Right ventricle myocardium superior (tissue), 1 donor: Measurements from ENCODE around the gene OCRL. TPM values are rescaled to one million over a fixed set of nuclear protein-coding genes. Genes with fewer than 3 reads are reported as not detected.

ENCODE experiments used
- ATAC-seq: fragments of 200-7000 bp; cut with Tn5 transposase; one replicate; pipeline ENCODE4 v1.9.1; 2020; ENCODE audit warnings: mild to moderate bottlenecking; ENCODE audit not compliant: poor library complexity
- DNase-seq: peaks from one replicate; pipeline ENCODE4 v3.0.0-alpha.2; 2020
- intact Hi-C: fragments of 100-400 bp; cut with DNase I; formaldehyde crosslinking; loops from one replicate; pipeline ENCODE4 v1.11.2; 2022
- total RNA-seq: library from RNA; stranded (reverse); fragmentation: NEBNext Ultra II Directional; extraction: Animal tissue kit (Norgen Biotek cat#: 25700); gene quantifications from one replicate; pipeline ENCODE4 v1.2.1, GENCODE V29; 2021
- donor health status: DM: no; HTN: yes; CAD: no; lungs with severe emphysema.

OCRL gene
- total RNA-seq, 1 donor from 2014 or later, result 9.4 TPM

GRCh38 chrX:129574214-129574613 lies 34.2 kb downstream of the OCRL start:
- no peak for ATAC-seq
- intact Hi-C loops, result no loop called here
- no peak for DNase-seq

- ATAC-seq (no peak), DNase-seq (no peak)
- intact Hi-C loops, result no loop called here
Observed at GRCh38 chrX:129576539-129576938, 36.5 kb downstream of the OCRL start.

GRCh38 chrX:129577473-129577872 lies 37.4 kb downstream of the OCRL start:
- peak; percentile 62 for ATAC-seq
- no peak for DNase-seq
- intact Hi-C loops, result no loop called here

GRCh38 chrX:129577877-129578276 lies 37.8 kb downstream of the OCRL start:
- DNase-seq (no peak), ATAC-seq (no peak)
- intact Hi-C loops, result no loop called here

GRCh38 chrX:129581904-129582303 lies 41.8 kb downstream of the OCRL start:
- DNase-seq, result no peak
- intact Hi-C loops, result no loop called here
- no peak for ATAC-seq

- intact Hi-C loops, result no loop called here
- peak; percentile 39 for ATAC-seq
Observed at GRCh38 chrX:129585167-129585566, 45.1 kb downstream of the OCRL start.

GRCh38 chrX:129585691-129586090 lies 45.6 kb downstream of the OCRL start:
- ATAC-seq, result peak; percentile 84
- no peak for DNase-seq
- intact Hi-C loops, result no loop called here

More at GRCh38 chrX:129585167-129585566, 45.1 kb downstream of the OCRL start:
- DNase-seq, result no peak

GRCh38 chrX:129586446-129586845 lies 46.4 kb downstream of the OCRL start:
- no peak for ATAC-seq
- DNase-seq, result no peak
- intact Hi-C loops, result no loop called here

GRCh38 chrX:129590596-129590995 lies 50.5 kb downstream of the OCRL start:
- intact Hi-C loops, result no loop called here

GRCh38 chrX:129593137-129593536 lies 53.1 kb downstream of the OCRL start:
- intact Hi-C loops, result no loop called here

More at GRCh38 chrX:129590596-129590995, 50.5 kb downstream of the OCRL start:
- ATAC-seq (no peak), DNase-seq (no peak)

GRCh38 chrX:129594781-129595180 lies 54.7 kb downstream of the OCRL start:
- intact Hi-C loops, result no loop called here
- ATAC-seq (no peak), DNase-seq (no peak)

More at GRCh38 chrX:129593137-129593536, 53.1 kb downstream of the OCRL start:
- DNase-seq (no peak), ATAC-seq (peak; percentile 25)

GRCh38 chrX:129596077-129596476 lies 56.0 kb downstream of the OCRL start:
- intact Hi-C loops, result no loop called here
- DNase-seq (no peak), ATAC-seq (no peak)

GRCh38 chrX:129597905-129598304 lies 57.8 kb downstream of the OCRL start:
- ATAC-seq (no peak), DNase-seq (no peak)
- intact Hi-C loops, result no loop called here

- ATAC-seq, result no peak
Observed at GRCh38 chrX:129599499-129599898, 59.4 kb downstream of the OCRL start.

GRCh38 chrX:129599996-129600395 lies 59.9 kb downstream of the OCRL start:
- DNase-seq (no peak), ATAC-seq (no peak)
- intact Hi-C loops, result loop anchor here (10.0 kb wide), 3 partner anchors 225 to 465 kb away; partner anchors contain the start of gene UTP14A

More at GRCh38 chrX:129599499-129599898, 59.4 kb downstream of the OCRL start:
- no peak for DNase-seq
- intact Hi-C loops, result no loop called here

- ATAC-seq, result peak; percentile 38
- intact Hi-C loops, result loop anchor here (10.0 kb wide), 3 partner anchors 224 to 464 kb away; partner anchors contain the start of gene UTP14A
- no peak for DNase-seq
Observed at GRCh38 chrX:129600981-129601424, 60.9 kb downstream of the OCRL start.

GRCh38 chrX:129606918-129607317 lies 66.9 kb downstream of the OCRL start:
- ATAC-seq (peak; percentile 73), DNase-seq (no peak)
- intact Hi-C loops, result loop anchor here (10.0 kb wide), 3 partner anchors 218 to 458 kb away; partner anchors contain the start of gene UTP14A

GRCh38 chrX:129608496-129608895 lies 68.4 kb downstream of the OCRL start:
- intact Hi-C loops, result loop anchor here (10.0 kb wide), 3 partner anchors 216 to 456 kb away; partner anchors contain the start of gene UTP14A
- DNase-seq (no peak), ATAC-seq (no peak)

- no peak for DNase-seq
- intact Hi-C loops, result loop anchor here (10.0 kb wide), 3 partner anchors 215 to 455 kb away; partner anchors contain the start of gene UTP14A
- ATAC-seq, result no peak
Observed at GRCh38 chrX:129609395-129609794, 69.3 kb downstream of the OCRL start.

GRCh38 chrX:129612396-129612795 lies 72.3 kb downstream of the OCRL start:
- ATAC-seq (no peak), DNase-seq (no peak)
- intact Hi-C loops, result no loop called here

- intact Hi-C loops, result no loop called here
- no peak for ATAC-seq
- no peak for DNase-seq
Observed at GRCh38 chrX:129613596-129613995, 73.5 kb downstream of the OCRL start.
